Endothelial cell (in vitro differentiated cells): ENCODE results near the gene PRR18. TPM values are rescaled to one million over a fixed set of nuclear protein-coding genes. Genes with fewer than 3 reads are reported as not detected.

Experiments
- DNase-seq: peaks from one replicate; pipeline ENCODE4 v3.0.0; 2021; ENCODE audit warnings: low spot score
- H3K27ac Mint-ChIP-seq: one replicate; pipeline ENCODE4 v1.8.0; 2021; ENCODE audit warnings: mixed read lengths, inconsistent platforms; ENCODE audit not compliant: unreplicated experiment
- H3K27me3 Mint-ChIP-seq: one replicate; pipeline ENCODE4 v1.8.0; 2021; ENCODE audit warnings: mild to moderate bottlenecking, moderate library complexity, mixed read lengths, inconsistent platforms; ENCODE audit not compliant: unreplicated experiment
- H3K36me3 Mint-ChIP-seq: one replicate; pipeline ENCODE4 v1.8.0; 2021; ENCODE audit warnings: mild to moderate bottlenecking, low read depth, mixed read lengths, inconsistent platforms; ENCODE audit not compliant: unreplicated experiment
- H3K4me1 Mint-ChIP-seq: one replicate; pipeline ENCODE4 v1.8.0; 2021; ENCODE audit warnings: mild to moderate bottlenecking, mixed read lengths, inconsistent platforms; ENCODE audit not compliant: unreplicated experiment
- H3K4me3 Mint-ChIP-seq: one replicate; pipeline ENCODE4 v1.8.0; 2021; ENCODE audit warnings: mild to moderate bottlenecking, mixed read lengths, inconsistent platforms; ENCODE audit not compliant: unreplicated experiment
- H3K9me3 Mint-ChIP-seq: one replicate; pipeline ENCODE4 v1.8.0; 2021; ENCODE audit warnings: mixed read lengths, inconsistent platforms; ENCODE audit not compliant: unreplicated experiment
- CTCF ChIP-seq: fragments of 200-600 bp; sonication (generic); IDR thresholded peaks from one replicate; pipeline ENCODE4 v1.5.0; 2021; ENCODE audit warnings: antibody characterized with exemption; ENCODE audit not compliant: unreplicated experiment
- total RNA-seq: library from RNA; stranded (reverse); fragmentation: NEBNext Ultra II Directional; extraction: Animal tissue kit (Norgen Biotek cat#: 25700); gene quantifications from one replicate; pipeline ENCODE4 v1.2.1, GENCODE V29; 2021; ENCODE audit not compliant: unreplicated experiment

Gene PRR18
- total RNA-seq, 1 donor from 2014 or later, result 1.1 TPM

- DNase-seq, result no peak
- Mint-ChIP-seq H3K4me1 (peaks cover 14% of the 10 kb centered on the region), H3K27ac (no peak overlapping the region), H3K9me3 (no peaks in the 10 kb centered on the region), H3K4me3 (no peak overlapping the region), H3K36me3 (peaks cover 11% of the 10 kb centered on the region), H3K27me3 (peaks cover 4% of the 10 kb centered on the region)
- TF ChIP-seq CTCF, result no peak
Observed at GRCh38 chr6:166315436-166315835, 7.2 kb upstream of the PRR18 start.

DNA sequence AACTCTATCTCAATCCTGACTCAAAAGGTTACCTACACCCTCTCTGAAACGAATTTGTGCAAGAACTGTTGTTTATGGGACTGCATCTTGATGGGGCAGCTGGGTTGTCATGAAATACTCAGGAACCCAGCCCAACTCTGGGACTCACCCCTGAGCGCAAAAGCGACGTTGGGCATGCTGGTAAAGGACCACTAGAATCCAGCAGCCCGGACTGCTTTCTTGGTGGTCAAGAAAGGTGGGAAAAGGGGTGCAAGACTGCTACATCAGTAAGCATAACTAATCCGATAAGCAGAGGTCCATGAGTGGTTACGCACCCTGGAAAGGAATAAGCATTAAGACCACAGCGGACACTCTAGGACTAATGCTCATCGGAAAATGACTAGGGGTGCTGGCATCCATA, 6.3 kb upstream of the PRR18 start:
- no peak for TF ChIP-seq CTCF
- no peak overlapping the region for H3K27ac Mint-ChIP-seq
- peaks cover 8% of the 10 kb centered on the region for H3K27me3 Mint-ChIP-seq
- H3K4me1 Mint-ChIP-seq, result peaks cover 14% of the 10 kb centered on the region
- H3K9me3 Mint-ChIP-seq, result no peaks in the 10 kb centered on the region
- no peak for DNase-seq
- H3K4me3 Mint-ChIP-seq, result no peak overlapping the region
- H3K36me3 Mint-ChIP-seq, result peaks cover 10% of the 10 kb centered on the region

- Mint-ChIP-seq H3K27me3 (peaks cover 11% of the 10 kb centered on the region), H3K36me3 (peaks cover under 1% of the 10 kb centered on the region), H3K4me1 (peaks cover 12% of the 10 kb centered on the region), H3K4me3 (no peak overlapping the region), H3K27ac (no peak overlapping the region), H3K9me3 (no peaks in the 10 kb centered on the region)
- peak; percentile 54 for TF ChIP-seq CTCF
- peak; percentile 54 for DNase-seq
Observed at GRCh38 chr6:166313255-166314070, 5.3 kb upstream of the PRR18 start.

- no peak for TF ChIP-seq CTCF
- Mint-ChIP-seq H3K4me1 (peaks cover 12% of the 10 kb centered on the region), H3K36me3 (no peaks in the 10 kb centered on the region), H3K27me3 (peaks cover 11% of the 10 kb centered on the region), H3K9me3 (no peaks in the 10 kb centered on the region), H3K27ac (no peak overlapping the region), H3K4me3 (no peak overlapping the region)
- DNase-seq, result no peak
Observed at GRCh38 chr6:166312832-166313231, 4.6 kb upstream of the PRR18 start.

DNA sequence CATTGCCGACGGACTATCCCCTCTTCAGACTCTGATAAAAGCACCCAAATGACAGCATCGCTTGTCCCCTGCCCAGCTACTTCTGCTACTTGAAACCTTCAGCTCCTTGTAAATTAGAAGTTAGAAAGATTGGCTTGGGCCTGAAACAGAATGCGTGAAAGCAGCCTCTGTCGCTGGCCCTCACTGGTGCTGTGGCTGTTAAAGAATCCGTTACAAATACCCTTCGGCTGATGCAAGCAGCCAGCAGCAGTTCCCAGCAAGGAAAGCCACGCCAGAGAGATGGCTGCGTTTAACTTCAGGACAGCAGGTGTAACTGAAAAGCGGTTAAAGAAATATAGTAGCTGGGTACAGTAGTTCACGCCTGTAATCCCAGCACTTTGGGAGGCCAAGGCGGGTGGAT, 2.4 kb upstream of the PRR18 start:
- Mint-ChIP-seq H3K4me3 (no peak overlapping the region), H3K27me3 (peaks cover 14% of the 10 kb centered on the region), H3K9me3 (no peaks in the 10 kb centered on the region), H3K36me3 (no peaks in the 10 kb centered on the region), H3K27ac (no peak overlapping the region), H3K4me1 (peaks cover 8% of the 10 kb centered on the region)
- no peak for DNase-seq
- no peak for TF ChIP-seq CTCF
